IPS DF 19.7 (cell line): Measurements from ENCODE around the gene MED15.

ENCODE experiments used
- DNase-seq: peaks from one replicate; pipeline ENCODE4 v3.0.0-alpha.2; 2013; ENCODE audit warnings: low read depth, low spot score

Gene MED15

DNA sequence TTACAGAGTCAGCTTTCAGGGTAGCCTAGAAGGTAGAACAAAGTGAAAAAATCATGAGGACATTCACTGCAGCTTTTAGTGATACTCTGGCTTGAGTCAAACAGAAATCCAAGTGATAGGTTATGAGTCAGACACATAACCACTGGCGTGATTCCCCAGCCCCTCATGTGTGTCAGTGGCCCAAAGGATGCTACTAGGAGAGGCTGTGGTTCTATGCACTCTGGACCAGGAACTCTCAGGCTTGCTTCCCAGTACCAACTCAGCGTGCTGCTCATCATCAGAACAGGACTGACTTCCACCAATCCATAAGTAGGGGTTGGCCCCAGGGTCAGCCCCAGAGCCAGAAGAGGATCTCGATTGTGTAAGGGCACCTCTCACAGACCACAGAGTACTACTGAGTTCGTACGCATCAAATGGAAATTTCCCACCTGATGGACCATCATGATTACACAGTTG is 116.8 kb downstream of the MED15 start:
- DNase-seq, result no peak

DNA sequence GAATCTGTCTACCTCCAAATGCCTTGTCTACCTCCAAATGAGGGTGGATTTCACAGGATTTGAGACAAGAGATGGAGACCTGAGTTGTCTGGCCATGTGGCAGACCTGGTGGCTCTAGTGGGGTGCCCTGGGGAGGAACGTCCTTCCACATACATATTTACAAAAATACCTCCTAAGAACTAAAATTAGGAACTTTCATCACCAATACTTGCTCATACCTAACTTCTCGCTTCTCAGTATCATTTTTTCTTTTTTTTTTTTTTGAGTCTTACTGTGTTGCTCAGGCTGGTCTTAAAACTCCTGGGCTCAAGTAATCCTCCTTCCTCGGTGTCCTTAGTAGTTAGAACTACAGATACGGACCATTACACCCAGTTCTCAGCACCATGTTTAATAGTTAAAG is 117.9 kb downstream of the MED15 start:
- DNase-seq, result no peak

DNA sequence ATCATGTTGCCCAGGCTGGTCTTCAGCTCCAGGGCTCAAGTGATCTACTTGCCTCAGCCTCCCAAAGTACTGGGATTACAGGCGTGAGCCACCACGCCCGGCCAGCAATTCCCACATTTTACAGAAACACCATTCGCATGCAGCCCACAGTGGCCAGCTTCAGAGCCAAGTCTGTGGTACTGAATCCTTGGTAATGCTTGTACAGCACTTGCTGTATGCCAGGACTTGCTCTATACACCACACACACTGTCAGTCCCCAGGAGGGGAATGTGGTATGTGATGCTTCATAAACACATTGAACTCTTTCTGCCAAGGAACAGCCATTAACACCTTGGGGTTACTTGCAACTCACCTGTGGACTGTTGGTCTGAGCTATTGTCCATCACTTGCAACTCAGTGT is 119.4 kb downstream of the MED15 start:
- no peak for DNase-seq

DNA sequence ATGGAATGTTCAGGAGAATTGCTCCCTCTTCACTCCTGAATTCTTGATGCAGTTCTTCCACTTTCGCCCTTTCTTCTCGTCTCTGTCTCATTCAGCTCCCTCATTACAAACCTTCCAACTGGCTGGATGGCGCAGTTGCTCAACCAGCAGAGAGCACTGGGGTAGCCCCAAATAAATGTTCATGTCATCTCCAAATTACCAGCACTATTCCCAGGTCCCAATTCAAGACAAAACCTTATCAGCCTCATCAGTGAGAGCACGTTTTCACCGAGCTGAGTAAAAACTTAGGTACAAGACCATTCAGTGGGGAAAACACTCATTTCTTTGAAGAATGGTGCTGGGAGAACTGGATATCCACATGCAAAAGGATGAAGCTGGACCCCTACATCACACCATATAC is 120.0 kb downstream of the MED15 start:
- no peak for DNase-seq

DNA sequence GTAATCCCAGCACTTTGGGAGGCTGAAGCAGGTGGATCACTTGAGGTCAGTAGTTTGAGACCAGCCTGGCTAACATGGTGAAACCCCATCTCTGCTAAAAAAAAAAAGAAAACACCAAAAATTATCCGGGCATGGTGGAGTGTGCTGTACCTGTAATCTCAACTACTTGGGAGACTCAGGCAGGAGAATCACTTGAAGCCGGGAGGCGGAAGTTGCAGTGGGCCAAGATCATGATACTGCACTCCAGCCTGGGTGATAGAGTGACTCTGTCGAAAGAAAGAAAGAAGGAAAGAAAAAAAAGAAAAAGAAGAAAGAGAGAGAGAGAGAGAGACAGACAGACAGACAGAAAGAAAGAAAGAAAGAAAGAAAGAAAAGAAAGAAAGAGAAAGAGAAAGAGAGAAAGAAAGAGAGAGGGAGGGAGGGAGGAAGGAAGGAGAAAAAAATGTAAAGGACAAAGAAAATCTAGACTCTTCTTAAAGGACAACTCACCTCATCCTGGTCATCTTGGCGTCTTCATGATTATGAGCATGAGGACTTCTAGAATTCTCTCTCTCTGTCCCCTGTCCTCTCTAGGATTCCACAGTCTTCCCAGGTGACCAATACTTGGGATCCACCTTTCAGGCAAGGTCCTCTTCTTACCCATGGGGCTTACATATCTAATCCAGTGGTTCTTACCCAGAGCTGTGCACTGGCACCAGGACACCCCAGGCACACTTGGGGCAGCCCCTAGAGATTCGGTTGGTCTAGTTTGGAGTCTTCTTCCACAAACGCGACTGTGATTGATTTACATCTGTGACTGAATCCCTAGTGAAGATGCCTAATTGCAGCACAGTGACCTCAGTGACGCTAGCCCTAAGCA is 120.9 kb downstream of the MED15 start:
- DNase-seq, result no peak

DNA sequence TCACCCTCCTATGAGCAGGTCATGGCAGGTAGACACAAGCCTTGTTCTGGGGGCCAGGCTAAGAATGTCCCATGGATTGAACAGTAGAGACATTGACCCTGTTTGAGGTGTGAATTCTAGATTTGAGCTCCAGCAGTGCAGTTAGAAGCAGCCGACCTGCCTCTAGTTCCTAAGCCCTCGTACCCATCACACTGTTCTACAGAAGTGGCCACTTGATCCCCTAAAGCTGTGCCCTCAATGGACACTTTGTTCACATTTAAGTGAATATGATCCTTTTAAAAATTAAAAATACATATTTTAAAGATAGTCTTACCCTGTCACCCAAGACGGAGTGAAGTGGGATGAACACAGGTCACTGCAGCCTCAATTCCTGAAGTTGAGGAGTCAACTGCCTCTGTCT is 122.0 kb downstream of the MED15 start:
- no peak for DNase-seq

DNA sequence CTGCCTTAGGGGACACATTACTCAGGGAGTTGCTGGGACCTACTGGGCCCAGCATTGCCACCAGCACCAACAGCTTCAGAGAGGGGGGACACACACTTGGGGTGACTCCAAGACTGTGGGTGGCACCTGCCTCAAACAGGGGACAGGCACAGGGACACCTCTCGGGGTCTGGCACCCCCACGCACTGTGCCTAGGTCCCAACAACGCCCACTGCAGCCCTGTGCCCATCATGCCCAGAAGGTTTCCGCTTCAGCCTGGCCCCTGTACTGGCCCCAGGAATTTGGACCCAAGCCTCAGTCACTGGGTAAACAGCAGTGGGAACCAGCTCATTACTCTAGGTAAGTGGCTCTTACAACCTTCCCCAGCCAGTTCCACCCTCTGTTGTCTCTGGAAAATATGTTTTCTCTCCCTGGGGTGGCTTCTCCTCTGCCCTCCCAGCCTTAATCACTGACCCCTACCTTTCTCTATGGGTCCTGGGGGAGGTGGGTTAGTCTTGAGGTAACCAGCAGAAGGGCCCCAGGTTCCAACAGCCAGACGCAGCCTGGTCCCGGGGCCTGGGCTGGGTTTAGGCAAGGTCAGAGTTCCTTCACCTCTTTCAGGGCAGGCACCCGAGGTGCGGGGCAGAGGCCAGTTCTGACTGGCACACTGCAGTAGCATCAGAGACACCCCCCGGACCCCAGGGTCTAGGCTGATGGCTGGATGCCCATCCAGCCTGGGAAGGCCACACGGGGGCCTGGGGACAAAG is 123.6 kb downstream of the MED15 start:
- DNase-seq, result no peak

DNA sequence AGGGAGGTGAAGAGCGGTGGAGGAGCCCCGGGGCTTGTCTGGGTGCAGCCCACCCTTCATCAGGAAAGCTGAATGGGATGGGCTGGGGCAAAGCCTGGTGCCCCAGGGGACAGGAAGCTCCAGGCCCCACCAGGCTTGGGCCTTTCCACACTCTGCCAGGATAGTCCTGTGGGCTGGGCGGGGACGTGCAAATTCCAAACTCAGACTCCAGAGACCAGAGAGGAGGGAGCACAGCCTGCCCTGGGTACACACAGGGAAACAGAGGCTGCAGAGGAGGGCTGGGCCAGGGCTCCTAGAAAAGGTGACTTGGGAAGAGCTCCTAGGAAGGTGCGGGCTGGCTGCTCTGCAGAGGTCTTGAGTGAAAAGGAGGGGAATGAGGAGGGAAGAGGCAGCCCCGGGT is 124.7 kb downstream of the MED15 start:
- DNase-seq, result no peak

DNA sequence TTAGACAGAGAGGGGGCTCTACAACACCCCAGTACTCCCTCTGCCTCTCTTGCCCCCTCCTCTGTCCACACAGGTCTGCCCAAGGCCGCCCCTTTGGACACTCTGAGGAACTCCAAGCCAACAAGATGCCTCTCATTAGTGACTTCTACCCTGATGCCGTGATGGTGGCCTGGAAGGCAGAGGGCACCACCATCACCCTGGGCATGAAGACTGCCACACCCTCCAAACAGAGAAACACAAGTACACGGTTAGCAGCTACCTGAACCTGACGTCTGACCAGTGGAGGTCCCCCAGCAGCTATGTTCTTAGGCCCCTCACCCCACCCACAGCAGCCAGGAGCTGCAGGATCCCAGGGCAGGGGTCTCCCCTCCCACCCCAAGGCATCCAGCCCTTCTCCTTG is 125.1 kb downstream of the MED15 start:
- no peak for DNase-seq

DNA sequence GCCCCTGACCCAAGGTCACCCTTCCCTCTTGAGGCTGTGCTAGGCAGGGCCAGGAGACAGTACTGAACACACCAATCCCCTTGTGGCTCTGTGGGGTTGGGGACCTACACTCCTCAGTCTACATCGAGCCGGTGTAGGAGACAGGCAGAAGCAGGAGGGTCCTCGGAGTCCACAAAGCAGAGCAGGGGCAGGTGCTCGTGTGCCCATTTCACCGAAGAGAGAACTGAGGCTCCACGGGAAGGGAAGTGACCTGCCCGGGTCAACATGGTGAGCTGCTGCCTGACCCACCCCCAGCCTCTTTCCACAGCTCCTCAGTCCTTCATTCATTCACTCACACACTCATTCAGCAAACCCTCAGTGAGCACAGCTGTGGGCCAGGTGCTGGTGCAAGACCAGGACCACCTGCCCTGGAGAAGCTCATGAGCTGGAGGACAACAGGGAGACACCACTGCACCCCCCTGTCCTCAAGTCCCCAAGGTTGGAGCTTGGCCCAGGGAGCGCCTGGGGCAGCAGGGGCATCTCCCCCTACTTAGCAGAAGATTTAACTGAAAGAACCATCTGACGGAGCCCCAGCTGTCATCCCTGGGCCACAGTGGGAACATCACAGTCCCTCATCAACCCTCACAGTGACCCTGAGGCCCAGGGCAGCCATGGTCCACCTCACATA is 127.3 kb downstream of the MED15 start:
- DNase-seq, result no peak

DNA sequence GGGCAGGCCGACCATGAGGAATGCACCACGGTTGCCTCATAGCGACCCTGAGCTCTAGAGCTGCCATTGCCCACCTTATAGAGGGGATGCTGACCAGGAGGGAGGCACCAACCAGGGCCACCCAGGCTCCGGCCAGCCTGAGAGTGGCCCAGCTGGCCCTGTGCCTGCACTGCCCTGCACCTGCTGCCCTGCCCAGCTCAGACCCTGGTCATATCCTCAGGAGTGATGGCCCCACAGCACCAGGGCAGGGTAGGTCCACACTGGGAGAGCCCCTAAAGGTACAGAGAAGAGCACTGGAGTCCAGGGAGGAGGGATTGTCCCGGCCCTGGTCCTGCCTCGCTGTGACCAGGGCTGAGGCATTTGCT is 127.8 kb downstream of the MED15 start:
- no peak for DNase-seq

DNA sequence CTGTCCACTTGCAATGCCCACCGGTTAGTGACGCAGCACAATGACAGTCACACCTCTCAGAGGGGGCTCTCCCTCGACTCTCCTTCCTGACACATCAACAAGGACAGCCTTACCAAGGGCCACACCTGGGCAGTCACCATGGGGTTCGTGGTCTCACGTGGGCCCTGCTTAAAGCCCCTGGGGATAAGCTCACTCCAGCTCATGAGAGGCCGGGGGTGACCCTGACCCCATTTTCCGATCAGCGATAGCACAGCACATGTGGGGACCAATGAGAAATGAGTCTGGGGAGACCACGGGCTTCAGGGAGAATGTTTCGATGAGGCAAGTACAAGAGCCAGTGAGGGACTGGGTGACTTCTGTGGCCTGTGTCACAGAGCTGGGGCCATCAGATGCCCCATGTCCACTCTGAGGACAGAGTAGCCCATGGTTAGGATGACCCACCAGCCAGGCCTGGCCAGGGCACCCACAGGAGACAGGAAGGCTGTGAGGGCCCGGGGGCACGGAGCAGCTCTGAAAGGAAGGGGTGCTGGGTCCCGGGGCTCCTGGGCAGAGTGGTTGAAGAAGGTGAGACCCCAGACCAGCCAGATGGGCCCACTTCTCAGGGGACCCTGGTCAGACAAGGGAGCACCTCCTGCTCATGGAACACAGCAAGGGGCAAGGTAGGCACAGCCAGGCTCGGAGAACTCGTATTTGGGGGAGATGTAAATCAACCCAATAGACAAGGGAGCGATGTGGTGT is 128.8 kb downstream of the MED15 start:
- DNase-seq, result no peak

DNA sequence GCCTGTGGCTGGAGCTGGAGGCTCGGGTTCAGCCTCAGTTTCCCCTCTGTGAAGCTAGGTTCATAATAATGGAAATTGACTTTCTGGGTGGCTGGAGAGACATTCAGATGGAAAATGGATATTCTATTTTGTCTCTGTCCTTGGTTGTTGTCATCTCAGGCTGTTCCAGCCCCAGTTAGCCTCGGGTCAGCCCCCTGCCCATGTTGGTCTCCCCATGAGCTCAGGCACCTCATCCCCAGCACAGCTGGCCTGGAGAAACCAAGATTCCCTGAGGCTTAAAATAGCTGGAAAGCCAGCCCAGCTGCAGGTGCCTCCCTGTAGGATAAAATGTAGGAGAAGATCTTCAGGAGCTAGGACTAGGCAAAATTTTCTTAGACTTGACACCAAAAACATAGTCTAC is 129.5 kb downstream of the MED15 start:
- DNase-seq, result no peak
